ENCODE results near the gene AIDA.

Gene AIDA

DNA sequence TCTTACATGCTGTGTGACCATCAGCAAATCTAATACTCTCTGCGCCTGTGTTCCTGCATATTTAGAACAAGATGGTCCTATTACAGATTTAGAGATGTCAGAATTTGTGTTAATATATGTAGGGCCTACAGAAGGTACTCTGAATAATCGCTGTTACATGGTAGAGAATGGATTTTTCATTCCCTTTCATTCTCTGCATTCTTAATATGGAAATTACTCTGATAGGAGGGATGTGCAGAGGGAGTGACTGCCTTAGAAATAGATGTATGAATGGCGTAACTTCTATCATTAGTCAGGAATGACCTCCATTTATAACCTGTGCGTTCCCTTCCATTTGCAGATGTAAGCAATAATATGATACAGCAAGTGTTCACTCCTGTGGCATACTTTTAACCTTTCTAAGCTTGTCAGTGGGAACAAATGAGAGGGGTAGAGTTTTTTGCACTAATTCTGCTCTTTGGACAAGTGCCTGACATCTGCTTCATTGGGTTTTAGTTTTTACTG lies 48.8 kb downstream of the AIDA start:
- no peak overlapping the region for H3K4me3 ChIP-seq (ENCODE audit: low read depth, low read length)
- TF ChIP-seq CTCF (IDR thresholded peaks at IDR 0.05; ENCODE audit: borderline replicate concordance, insufficient read depth, low read depth, low read length) = no peak

- no peak overlapping the region for H3K4me3 ChIP-seq (ENCODE audit: low read depth, low read length)
- TF ChIP-seq CTCF (IDR thresholded peaks at IDR 0.05; ENCODE audit: borderline replicate concordance, insufficient read depth, low read depth, low read length) = no peak
Measured at GRCh38 chr1:222657899-222658298, 54.4 kb downstream of the AIDA start.

DNA sequence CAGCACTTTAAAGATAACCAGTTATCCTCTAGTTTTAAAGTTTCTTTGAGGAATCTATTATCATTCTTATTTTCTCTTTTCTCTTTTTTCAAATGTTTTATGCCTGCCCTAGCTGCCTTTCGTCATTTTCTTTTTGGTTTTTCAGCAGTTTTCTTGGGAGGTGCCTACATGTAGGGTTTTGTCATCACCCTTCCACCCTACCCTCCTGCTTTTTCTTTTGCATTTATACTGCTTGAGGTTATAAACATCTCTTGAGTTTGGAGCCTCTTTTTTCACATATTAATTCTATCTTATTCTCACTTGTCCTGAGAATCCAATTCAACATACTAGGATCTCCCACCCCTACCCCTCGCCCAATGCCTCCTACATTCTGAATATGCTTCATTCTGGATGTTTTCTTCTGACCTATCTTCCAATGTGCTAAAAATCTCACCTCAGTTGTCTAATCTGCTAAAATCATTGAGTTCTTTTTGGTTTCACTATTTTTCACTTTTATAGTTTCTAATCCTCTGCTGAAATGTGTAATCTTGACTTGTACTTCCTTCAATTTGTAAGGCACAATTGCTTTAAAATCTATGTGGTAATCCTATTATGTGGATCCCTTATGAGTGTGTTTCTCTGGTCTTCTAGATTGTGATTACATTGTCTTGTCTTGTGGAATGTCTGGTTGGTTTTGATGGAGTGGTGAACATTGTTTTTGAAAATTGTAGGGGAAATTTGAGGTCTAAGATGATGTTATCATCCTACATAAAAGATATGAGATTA lies 55.7 kb downstream of the AIDA start:
- H3K4me3 ChIP-seq (ENCODE audit: low read depth, low read length) = no peak overlapping the region
- TF ChIP-seq CTCF (IDR thresholded peaks at IDR 0.05; ENCODE audit: borderline replicate concordance, insufficient read depth, low read depth, low read length) = no peak

GRCh38 chr1:222654849-222655248 lies 57.4 kb downstream of the AIDA start:
- H3K4me3 ChIP-seq (ENCODE audit: low read depth, low read length) = no peak overlapping the region
- 0 out of 2 replicates have a peak, but pooled peaks have one; percentile 20 for TF ChIP-seq CTCF (IDR thresholded peaks at IDR 0.05; ENCODE audit: borderline replicate concordance, insufficient read depth, low read depth, low read length)

DNA sequence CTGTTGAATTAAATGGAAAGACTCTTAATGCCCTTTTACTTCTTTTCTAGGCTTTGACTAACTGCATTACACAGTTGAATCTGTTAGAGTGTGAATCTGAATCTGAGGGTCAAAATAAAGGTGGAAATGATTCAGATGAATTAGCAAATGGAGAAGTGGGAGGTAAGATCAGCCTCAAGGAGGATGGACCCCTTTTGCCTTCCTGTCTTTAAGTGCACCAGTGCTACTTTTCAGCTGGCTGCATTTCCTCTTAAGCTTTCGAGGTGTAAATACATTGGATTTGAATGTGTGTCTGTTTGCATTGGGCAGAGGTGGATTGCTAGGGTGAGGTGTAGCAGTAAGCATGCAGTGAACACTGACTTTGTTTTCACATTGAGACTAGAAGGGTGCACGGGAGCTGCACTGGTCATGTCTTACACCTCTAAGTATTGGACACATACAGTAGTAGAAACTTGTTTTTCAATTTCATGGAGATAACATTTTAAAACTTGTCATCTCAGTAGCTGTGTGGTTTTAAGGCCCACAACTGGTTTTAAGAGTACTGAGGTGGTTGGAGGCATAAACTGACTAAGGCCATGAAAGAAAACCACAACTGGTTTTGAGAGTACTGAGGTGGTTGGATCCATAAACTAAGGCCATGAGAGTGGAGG lies 59.0 kb downstream of the AIDA start:
- H3K4me3 ChIP-seq (ENCODE audit: low read depth, low read length) = no peak overlapping the region
- no peak for TF ChIP-seq CTCF (IDR thresholded peaks at IDR 0.05; ENCODE audit: borderline replicate concordance, insufficient read depth, low read depth, low read length)

- TF ChIP-seq CTCF (IDR thresholded peaks at IDR 0.05; ENCODE audit: borderline replicate concordance, insufficient read depth, low read depth, low read length) = no peak
- no peak overlapping the region for H3K4me3 ChIP-seq (ENCODE audit: low read depth, low read length)
Measured at GRCh38 chr1:222652676-222653075, 59.6 kb downstream of the AIDA start.

DNA sequence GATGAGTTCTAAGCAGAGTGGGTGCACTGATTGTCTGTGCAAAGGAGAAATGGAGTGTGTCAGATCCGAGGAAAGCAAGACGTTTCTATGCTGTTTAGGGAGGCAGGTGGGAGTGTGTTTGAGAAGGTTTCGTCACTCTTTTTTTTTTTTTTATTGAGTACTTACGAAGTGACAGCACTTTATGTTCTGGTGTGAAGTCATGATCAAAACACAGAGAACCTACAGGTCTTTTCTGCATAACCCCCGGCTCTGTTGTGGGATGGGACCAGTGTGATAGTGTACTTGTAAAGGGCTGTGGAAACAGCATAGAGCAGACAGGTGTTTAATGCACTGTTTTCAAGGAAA lies 67.7 kb downstream of the AIDA start:
- H3K4me3 ChIP-seq (ENCODE audit: low read depth, low read length) = peak overlapping the region; percentile 97
- no peak for TF ChIP-seq CTCF (IDR thresholded peaks at IDR 0.05; ENCODE audit: borderline replicate concordance, insufficient read depth, low read depth, low read length)
